SIG-M5 (cell line): Measurements from ENCODE around the gene CTRL.
"Not testable (repeated sequence)": the region's sequence is repeated elsewhere in the genome, so short reads cannot be mapped to it uniquely, and the experiment has no call there.

Experiments
- DNase-seq: peaks from one replicate; lab custom pipeline; 2025; lab: John Stamatoyannopoulos, UW

The CTRL gene

DNA sequence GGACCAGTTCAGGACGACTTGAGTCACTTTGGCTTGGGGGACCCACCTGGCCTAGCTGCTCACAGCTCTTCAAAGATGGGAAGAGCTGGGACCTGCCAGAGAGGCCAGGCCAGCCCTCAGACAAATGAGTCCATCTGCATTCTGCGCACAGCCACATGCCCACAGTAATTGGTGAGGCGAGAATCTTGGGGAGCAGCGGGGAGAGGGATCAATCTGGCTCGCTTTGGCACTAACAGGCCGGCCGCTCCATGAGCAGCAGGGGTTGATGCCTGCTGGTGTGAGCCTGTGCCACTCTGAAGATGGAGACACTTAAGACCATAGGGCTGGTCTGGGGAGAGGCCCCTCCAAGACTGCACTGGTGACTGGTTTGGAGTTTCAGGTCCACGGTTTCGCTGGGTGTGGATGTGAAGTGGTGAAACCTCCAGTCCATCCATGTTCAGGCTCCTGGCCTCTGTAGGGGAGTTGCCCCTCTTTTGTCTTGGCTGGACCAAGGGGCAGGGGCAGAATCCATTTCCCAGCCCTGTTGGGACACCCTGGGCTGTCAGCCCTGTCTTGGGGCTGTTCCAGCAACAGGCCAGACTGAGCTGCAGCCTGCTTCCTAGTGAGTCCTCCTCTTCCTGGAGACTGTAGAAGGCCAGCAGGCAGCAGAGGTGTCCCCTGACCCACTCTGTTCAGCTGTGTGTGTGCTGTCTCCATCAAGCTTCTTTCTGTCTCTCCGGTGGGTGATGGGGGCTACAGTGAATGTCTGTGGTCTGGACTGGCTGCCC lies 7.3 kb downstream of the CTRL start:
- no peak for DNase-seq

GRCh38 chr16:67923414-67924116 lies 8.1 kb downstream of the CTRL start:
- DNase-seq: no peak

GRCh38 chr16:67922740-67923139 lies 8.9 kb downstream of the CTRL start:
- no peak for DNase-seq

DNA sequence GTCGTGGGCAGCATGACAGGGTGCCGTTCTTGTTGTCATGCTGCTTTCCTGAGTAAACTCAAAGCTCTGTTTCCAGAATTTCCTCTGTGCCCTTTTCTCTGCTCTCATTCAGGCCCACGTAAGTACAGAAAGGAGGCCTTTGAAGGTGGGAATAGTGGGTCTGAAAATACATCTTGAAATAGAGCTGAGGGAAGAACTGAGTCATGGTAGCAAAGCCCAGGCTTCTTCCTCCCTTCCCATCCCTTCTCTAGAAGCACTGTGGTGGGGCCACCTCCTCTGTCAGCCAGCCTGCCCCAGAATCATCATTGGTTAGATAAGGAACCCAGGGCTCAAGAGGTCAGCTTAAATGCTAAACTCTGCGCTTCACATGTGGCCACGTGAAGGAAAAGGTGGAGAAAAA lies 9.4 kb downstream of the CTRL start:
- no peak for DNase-seq

GRCh38 chr16:67919622-67920221 lies 11.9 kb downstream of the CTRL start:
- no peak for DNase-seq

DNA sequence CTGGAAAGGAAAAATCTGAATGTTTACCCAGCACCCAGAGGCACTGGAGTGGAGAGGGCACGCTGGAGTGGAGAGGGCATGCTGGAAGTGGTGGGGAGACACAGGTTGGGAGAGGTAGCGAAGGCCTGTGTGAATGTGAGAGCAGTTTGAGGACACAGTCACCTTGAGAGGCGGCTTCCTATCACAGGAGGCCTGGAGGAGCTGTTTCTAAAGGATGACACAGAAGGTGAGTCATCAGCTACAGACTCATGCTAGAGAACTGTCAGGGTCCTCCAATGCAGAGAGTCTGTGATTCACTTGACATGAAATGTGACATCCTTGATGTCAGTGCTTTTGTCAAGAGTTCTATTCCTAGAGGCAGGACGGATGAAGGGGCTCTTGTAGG lies 13.8 kb downstream of the CTRL start:
- no peak for DNase-seq

DNA sequence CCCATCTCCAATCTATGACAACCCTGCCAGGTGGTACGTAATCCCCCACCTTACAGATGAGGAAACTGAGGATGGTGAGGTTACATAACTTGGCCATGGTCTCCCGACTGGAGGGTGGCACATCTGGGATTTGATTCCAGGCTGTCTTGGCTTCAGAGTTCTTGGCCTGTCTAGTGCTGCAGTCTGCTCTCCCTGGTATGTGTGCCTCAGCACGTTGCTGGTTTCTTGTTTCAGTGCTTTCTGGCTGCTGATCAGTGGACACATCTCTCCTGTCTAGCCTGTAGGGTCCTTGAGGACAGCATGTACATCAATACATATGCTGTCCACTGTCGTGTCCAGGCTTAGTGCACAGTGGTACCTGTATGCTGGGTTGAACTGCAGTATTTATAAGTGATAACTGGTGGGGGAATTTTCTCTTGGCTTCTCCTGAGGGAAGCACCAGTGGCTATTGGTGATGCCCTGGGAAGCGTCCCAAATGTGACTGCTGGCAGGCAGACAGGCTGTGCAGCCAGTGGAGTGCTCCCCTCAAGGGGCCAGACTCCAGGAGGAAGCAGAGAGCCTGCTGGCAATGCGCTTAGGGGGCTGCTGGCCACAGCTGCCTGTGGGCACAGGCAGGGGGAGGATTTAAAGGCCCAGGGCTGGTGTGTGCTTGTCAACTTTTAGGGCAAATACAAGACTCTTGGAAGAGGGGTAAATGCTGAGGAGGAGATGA lies 14.4 kb downstream of the CTRL start:
- no peak for DNase-seq

- no peak for DNase-seq
These were observed 15.6 kb downstream of the CTRL start for GRCh38 chr16:67915831-67916723.

- DNase-seq: not testable (repeated sequence)
These were observed 16.2 kb downstream of the CTRL start for GRCh38 chr16:67915496-67915769.

DNA sequence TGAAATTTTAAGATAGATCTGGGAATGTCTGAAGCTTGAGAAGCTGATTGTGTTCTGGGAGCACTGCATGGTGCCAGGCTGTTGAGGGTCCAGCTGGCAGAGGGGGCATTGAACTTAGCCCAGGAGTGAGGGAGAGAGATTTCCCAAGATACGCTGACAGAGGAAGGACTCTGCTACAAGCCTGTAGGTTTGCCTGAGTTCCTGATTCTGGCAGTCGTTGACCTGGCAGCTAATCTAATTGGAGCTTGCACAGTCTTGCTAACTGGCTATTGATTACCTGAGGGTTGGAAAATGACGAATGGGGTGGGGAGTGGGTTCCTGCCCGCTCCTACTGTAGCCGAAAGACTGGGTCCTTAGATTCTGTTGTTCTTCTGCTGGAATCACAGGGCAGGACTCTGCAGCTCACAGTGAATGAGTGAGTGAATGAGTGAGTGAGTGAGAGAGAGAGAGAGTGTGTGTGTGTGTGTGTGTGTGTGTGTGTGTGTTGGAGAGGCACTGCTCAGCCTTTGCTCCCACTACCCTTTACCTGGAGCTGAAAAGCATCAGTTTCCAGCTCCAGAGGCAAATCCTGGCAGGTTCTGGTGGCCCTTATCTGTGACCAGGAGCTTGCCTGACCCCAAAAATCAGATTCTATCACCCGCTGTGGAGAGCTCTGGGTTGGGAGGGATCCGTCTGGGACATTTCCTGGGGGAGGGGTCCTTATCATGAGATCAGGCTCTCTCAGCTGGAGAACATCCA lies 16.7 kb downstream of the CTRL start:
- no peak for DNase-seq

- DNase-seq: no peak
These were observed 21.5 kb downstream of the CTRL start for GRCh38 chr16:67910158-67910557.

DNA sequence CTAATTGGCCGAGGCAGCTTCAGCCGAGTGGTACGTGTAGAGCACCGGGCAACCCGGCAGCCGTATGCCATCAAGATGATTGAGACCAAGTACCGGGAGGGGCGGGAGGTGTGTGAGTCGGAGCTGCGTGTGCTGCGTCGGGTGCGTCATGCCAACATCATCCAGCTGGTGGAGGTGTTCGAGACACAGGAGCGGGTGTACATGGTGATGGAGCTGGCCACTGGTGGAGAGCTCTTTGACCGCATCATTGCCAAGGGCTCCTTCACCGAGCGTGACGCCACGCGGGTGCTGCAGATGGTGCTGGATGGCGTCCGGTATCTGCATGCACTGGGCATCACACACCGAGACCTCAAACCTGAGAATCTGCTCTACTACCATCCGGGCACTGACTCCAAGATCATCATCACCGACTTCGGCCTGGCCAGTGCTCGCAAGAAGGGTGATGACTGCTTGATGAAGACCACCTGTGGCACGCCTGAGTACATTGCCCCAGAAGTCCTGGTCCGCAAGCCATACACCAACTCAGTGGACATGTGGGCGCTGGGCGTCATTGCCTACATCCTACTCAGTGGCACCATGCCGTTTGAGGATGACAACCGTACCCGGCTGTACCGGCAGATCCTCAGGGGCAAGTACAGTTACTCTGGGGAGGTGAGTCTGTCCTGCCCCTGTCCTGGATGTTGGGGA lies 22.5 kb downstream of the CTRL start:
- no peak for DNase-seq

DNA sequence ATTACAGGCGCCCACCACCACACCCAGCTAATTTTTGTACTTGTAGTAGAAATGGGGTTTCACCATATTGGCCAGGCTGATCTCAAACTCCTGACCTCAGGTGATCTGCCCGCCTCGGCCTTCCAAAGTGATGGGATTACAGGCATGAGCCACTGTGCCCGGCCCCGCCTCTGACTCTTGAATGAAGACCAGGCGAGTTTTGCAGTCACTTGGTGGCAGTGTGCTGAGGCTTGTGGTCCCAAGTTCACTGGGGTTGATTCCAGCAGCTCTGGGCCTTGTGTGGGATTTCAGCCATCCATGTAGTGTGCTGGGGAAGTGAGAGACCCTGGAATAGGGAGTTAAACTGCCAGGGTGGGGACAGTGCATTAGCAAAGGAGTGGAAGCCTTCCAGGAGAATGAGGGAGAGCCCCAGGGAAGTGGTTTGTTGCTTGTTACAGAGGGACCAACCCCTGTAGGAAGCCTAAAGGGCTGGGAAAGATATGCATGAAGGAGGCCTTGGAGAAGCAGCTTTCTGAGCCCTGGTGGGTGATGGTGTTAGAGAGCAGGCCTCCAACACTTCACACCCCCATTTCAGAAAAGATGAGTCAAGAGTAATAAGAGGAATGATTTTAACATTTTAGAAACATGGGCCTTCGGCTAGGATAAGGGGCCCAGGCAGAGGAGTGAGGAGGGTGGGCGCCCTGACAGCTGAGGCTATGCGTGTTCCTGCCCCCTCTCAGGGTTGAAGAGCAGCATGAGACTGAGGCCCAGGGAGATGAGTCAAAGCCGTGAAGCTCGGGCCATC lies 24.1 kb downstream of the CTRL start:
- no peak for DNase-seq

GRCh38 chr16:67902831-67903230 lies 28.8 kb downstream of the CTRL start:
- no peak for DNase-seq

GRCh38 chr16:67901734-67902133 lies 29.9 kb downstream of the CTRL start:
- no peak for DNase-seq

GRCh38 chr16:67897231-67897630 lies 34.4 kb downstream of the CTRL start:
- DNase-seq: no peak

DNA sequence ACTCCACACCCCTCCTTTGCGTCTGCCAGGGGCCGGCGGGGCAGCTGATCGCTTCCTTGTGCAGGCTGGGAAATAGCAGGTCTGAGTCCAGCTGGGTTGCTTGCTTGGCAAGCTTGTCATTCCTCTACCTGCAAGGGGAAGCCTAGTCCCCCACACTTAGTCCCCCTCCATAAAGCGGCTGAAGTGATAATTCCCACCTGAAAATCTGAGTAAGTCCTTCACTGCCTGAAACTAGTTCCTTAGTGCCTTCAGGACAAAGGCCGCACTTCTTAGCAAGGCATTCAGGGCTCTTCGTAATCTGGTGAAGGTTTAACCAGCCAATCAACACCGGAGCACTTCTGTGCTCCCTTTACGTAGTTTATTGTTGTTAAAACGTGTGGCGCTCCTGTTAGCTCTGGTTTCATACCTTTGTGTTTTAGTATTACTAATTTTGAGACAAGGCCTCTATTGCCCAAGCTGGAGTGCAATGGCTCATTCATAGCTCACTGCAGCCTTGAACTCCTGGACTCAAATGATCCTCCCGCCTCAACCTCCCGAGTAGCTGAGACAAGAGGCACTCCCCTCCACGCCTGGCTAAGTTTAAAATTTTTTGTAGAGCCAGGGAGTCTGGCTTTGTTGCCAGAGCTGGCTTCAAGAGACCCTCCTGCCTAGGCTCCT lies 37.8 kb downstream of the CTRL start:
- DNase-seq: no peak

DNA sequence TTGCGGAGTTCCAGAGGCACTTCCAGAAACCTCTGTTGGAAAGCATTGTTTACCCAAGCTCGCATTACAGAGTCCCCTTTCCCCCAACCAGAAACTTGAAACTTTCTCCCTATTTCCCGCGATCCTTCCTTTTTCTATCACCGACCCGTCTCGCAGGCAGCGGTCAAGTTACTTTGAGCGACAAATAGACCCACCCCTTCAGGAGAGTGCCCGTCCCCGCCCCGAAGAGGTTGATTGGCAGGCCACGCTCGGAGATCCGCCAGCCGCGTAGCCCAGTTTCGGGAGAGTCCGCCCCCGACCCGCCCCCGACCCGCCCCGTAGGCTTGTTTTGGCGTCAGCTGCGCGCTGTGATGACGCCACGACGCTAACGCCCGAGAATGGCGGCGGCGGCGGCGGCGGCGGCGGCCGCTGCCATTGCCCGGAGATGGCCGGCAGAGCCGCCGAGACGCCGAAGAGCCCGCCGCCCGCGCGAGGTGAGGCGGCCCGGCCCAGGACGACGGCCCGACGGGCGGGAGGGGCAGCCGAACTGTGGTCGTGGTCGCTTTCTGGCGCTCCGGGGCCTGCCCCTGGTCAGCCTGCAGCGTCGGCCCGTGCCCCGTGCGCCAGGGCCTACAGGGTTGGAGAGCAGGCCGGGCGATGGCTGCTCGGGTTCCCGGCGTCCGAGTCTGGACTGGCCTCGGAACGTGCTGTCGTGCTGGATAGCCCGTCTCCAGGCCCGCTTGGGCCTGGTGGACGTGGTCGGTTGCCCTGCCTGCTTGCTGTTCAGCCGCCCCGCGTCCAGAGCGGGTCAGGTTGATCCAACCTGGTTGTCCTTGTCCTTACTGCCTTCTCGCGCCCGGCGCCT lies 38.5 kb downstream of the CTRL start, which contains the start of gene PSKH1:
TSS of gene PSKH1 (plus strand) at position 356 of the 844 bp plus-strand sequence. CDS start 15,496 bp downstream, outside the sequence.
- peak; percentile 32 for DNase-seq
